ENCODE data around the gene MYBPHL. TPM values are rescaled to one million over a fixed set of nuclear protein-coding genes. Genes with fewer than 3 reads are reported as not detected.

MYBPHL gene
- total RNA-seq, 1 donor, result not detected

DNA sequence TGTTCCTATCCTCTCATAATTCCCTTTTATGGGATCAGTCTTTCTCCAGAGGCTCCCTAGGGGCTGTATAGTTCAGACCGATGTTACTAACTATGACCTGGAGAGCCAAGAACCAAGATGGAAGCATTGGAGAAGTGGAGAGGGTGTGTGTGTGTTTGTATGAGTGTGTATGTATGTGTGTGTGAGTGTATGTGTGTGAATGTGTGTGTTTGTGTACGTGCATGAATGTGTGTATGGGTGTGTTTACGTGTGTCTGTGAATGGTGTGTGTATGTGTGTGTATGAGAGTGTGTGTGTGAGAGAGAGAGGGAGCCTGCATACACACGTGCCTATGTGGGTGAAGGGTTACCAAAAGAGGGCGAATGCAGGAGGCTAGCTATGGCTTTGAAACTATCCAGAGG, 4.9 kb downstream of the MYBPHL start:
- H2AFZ ChIP-seq (ENCODE audit: low read length), result no peak overlapping the region
- DNase-seq (ENCODE audit: insufficient read length, low spot score, missing footprints), result no peak
- H4K20me1 ChIP-seq (ENCODE audit: insufficient read depth, low read length), result no peaks in the 10 kb centered on the region
- H3K4me3 ChIP-seq (ENCODE audit: insufficient read depth, low read length), result no peak overlapping the region
- H3K79me2 ChIP-seq (ENCODE audit: insufficient read depth, low read length), result no peaks in the 10 kb centered on the region
- H3K27me3 ChIP-seq (ENCODE audit: insufficient read depth, low read length), result no peaks in the 10 kb centered on the region
- no peak overlapping the region for H3K27ac ChIP-seq (ENCODE audit: low read depth, low read length)
- no peaks in the 10 kb centered on the region for H3K9me3 ChIP-seq (ENCODE audit: low read depth, low read length)
- H3K36me3 ChIP-seq (ENCODE audit: insufficient read depth, low read length), result no peaks in the 10 kb centered on the region
- TF ChIP-seq, protein P1, sequence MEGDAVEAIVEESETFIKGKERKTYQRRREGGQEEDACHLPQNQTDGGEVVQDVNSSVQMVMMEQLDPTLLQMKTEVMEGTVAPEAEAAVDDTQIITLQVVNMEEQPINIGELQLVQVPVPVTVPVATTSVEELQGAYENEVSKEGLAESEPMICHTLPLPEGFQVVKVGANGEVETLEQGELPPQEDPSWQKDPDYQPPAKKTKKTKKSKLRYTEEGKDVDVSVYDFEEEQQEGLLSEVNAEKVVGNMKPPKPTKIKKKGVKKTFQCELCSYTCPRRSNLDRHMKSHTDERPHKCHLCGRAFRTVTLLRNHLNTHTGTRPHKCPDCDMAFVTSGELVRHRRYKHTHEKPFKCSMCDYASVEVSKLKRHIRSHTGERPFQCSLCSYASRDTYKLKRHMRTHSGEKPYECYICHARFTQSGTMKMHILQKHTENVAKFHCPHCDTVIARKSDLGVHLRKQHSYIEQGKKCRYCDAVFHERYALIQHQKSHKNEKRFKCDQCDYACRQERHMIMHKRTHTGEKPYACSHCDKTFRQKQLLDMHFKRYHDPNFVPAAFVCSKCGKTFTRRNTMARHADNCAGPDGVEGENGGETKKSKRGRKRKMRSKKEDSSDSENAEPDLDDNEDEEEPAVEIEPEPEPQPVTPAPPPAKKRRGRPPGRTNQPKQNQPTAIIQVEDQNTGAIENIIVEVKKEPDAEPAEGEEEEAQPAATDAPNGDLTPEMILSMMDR (IDR thresholded peaks at IDR 0.05; ENCODE audit: extremely low read depth, low read depth, low read length), result no peak
- H3K4me2 ChIP-seq (ENCODE audit: insufficient read depth, low read length), result no peak overlapping the region
- H3K4me1 ChIP-seq (ENCODE audit: insufficient read depth, low read length), result peaks cover 27% of the 10 kb centered on the region

DNA sequence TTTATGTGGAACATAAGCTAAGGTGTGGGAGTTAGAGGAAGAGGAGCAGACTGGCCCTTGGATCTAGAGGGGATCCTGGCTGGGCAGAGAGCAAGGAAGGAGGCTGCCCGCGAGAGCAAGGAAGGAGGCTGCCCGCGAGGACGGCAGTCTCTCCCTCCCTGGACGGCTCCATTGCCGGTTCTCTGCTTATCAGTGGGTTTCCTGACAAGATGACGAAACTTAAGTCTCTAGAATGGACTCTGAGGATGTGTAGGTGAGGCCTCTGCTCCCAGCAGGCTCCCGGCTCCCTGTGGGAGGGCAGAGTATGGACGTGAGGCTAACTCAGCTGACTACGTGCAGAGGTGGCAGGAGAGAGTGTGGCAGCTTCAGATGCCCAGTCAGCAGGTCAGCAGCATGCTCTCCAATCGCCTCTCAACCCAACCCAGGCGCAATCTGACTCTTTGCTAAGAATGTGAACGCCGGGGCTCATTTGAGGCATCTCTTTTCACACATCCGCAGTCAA, 6.1 kb downstream of the MYBPHL start:
- Histone ChIP-seq H3K9me3 (ENCODE audit: low read depth, low read length) (no peaks in the 10 kb centered on the region), H3K4me1 (ENCODE audit: insufficient read depth, low read length) (peaks cover 27% of the 10 kb centered on the region), H3K79me2 (ENCODE audit: insufficient read depth, low read length) (no peaks in the 10 kb centered on the region), H3K27ac (ENCODE audit: low read depth, low read length) (no peak overlapping the region), H2AFZ (ENCODE audit: low read length) (no peak overlapping the region), H3K27me3 (ENCODE audit: insufficient read depth, low read length) (no peaks in the 10 kb centered on the region), H4K20me1 (ENCODE audit: insufficient read depth, low read length) (no peaks in the 10 kb centered on the region), H3K36me3 (ENCODE audit: insufficient read depth, low read length) (no peaks in the 10 kb centered on the region), H3K4me2 (ENCODE audit: insufficient read depth, low read length) (no peak overlapping the region), H3K4me3 (ENCODE audit: insufficient read depth, low read length) (no peak overlapping the region)
- TF ChIP-seq, protein P1 (IDR thresholded peaks at IDR 0.05; ENCODE audit: extremely low read depth, low read depth, low read length), result no peak
- no peak for DNase-seq (ENCODE audit: insufficient read length, low spot score, missing footprints)

DNA sequence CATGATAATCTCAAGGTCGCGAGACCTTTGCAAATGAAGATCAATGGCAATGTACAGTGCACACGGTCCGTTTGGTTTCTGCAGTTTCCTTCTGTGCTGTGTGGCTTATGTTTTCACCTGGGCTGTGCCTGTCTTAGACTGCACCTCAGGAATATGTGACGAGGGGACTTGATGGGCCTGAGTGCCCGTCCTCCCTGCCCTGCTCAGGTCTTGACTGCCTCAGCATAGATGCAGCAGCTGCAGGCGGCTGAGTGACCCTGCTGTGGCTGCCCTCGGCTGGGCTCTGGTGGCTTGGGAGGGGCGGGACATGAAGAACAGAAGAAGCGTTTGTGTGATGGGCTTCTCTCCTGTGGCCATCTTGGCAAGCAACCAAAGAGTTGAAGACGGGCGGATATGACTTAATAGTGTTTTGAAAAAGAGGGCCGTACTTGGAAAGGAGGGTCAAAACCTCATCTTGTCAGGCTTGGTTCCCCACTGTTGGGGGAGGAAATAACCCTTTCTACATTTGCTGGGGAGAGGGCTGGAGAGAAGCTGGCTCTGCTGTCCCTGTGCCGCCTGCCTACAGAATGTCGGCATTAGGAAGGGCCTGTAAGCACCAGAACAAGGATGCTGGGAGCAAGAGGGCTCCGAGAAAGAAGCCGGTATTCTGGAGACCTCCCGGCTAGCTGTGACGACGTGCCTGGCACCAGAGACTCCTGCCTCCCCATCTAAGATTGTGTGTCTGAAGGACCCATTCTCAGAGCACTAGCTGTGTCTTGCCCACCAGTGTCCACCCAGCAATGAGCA, 7.1 kb downstream of the MYBPHL start:
- TF ChIP-seq, protein P1 (IDR thresholded peaks at IDR 0.05; ENCODE audit: extremely low read depth, low read depth, low read length), result no peak
- no peak overlapping the region for H3K4me3 ChIP-seq (ENCODE audit: insufficient read depth, low read length)
- H3K27ac ChIP-seq (ENCODE audit: low read depth, low read length), result peak overlapping the region; percentile 87
- peak overlapping the region; percentile 81 for H2AFZ ChIP-seq (ENCODE audit: low read length)
- no peaks in the 10 kb centered on the region for H3K9me3 ChIP-seq (ENCODE audit: low read depth, low read length)
- no peaks in the 10 kb centered on the region for H3K27me3 ChIP-seq (ENCODE audit: insufficient read depth, low read length)
- H3K4me2 ChIP-seq (ENCODE audit: insufficient read depth, low read length), result peak overlapping the region; percentile 52
- no peaks in the 10 kb centered on the region for H3K36me3 ChIP-seq (ENCODE audit: insufficient read depth, low read length)
- no peaks in the 10 kb centered on the region for H4K20me1 ChIP-seq (ENCODE audit: insufficient read depth, low read length)
- H3K4me1 ChIP-seq (ENCODE audit: insufficient read depth, low read length), result peaks cover 27% of the 10 kb centered on the region
- H3K79me2 ChIP-seq (ENCODE audit: insufficient read depth, low read length), result no peaks in the 10 kb centered on the region
- DNase-seq (ENCODE audit: insufficient read length, low spot score, missing footprints), result no peak

All from osteoblast (primary cell).